Upper lobe of left lung (tissue), 4 donors: Measurements from ENCODE around the gene WASHC3.

Source experiments
- CTCF ChIP-seq, 6 experiments: fragments of 450-650 bp in 4 of 6; fragments of 200-600 bp in 2 of 6; sonication (generic) in 2 of 6; IDR thresholded peaks; one replicate each; pipeline ENCODE4 v1.5.1; 2016 to 2019; ENCODE audit warnings: antibody characterized with exemption in 6 of 6
- EP300 ChIP-seq, 4 donors: sonication (generic); formaldehyde crosslinking; IDR thresholded peaks; one replicate each; pipeline ENCODE4 v1.5.1; 2017; ENCODE audit warnings: antibody characterized with exemption in 4 of 4, control low read depth in 2 of 4
- POLR2A ChIP-seq, 4 donors: fragments of 450-650 bp; IDR thresholded peaks; one replicate each; pipeline ENCODE4 v1.5.1; 2016 to 2017; ENCODE audit warnings: antibody characterized with exemption in 4 of 4, mild to moderate bottlenecking in 2 of 4
- POLR2AphosphoS5 ChIP-seq, 2 donors: sonication (generic); formaldehyde crosslinking; IDR thresholded peaks; one replicate each; pipeline ENCODE4 v1.5.1; 2017; ENCODE audit warnings: antibody characterized with exemption in 2 of 2

GRCh38 chr12:102062419-102062806, 622 bp upstream of the WASHC3 start:
- TF ChIP-seq CTCF (IDR thresholded peaks at IDR 0.05) (no peak), EP300 (IDR thresholded peaks at IDR 0.05) (no peak), POLR2A (IDR thresholded peaks at IDR 0.05) (no peak), POLR2AphosphoS5 (IDR thresholded peaks at IDR 0.05) (no peak)
